Measurements from ENCODE around the gene PITPNB.
A peak's percentile ranks its signal among the peaks of the same experiment; 100 is the strongest.

DNA sequence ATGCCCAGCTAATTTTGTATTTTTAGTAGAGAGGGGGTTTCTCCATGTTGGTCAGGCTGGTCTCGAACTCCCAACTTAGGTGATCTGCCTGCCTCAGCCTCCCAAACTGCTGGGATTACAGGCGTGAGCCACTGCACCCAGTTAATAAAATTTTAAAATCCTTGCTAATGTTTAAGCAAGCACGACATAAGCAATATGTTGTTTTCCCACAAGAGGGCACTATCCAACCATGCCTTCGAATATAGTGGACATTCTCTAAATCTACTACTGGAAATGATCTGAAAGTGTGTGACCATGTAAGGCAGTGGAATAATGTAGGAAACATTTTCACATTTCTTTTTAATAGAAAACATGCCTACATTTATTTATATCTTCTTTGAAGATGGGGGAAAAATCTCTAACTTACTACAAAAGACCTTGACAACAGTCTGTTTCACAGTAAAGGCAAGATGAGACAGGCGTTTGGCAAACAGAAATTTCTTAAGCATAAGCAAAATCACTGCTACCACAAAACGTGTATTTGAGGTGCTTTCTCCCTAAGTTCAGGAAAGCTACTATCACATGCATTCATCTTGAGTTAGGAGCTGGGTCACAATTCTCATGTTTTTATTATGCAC, 38.2 kb downstream of the PITPNB start:
- TF ChIP-seq, protein P1, sequence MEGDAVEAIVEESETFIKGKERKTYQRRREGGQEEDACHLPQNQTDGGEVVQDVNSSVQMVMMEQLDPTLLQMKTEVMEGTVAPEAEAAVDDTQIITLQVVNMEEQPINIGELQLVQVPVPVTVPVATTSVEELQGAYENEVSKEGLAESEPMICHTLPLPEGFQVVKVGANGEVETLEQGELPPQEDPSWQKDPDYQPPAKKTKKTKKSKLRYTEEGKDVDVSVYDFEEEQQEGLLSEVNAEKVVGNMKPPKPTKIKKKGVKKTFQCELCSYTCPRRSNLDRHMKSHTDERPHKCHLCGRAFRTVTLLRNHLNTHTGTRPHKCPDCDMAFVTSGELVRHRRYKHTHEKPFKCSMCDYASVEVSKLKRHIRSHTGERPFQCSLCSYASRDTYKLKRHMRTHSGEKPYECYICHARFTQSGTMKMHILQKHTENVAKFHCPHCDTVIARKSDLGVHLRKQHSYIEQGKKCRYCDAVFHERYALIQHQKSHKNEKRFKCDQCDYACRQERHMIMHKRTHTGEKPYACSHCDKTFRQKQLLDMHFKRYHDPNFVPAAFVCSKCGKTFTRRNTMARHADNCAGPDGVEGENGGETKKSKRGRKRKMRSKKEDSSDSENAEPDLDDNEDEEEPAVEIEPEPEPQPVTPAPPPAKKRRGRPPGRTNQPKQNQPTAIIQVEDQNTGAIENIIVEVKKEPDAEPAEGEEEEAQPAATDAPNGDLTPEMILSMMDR (IDR thresholded peaks at IDR 0.05), result peak; percentile 64 to 83 (median 77)
- TF ChIP-seq EP300 (IDR thresholded peaks at IDR 0.05) (no peak), POLR2A (IDR thresholded peaks at IDR 0.05) (no peak)
